ENCODE measurements around the gene FGF14. TPM values are rescaled to one million over a fixed set of nuclear protein-coding genes. Genes with fewer than 3 reads are reported as not detected.

The FGF14 gene
- total RNA-seq, 1 experiment from 2014 or later, result not detected

GRCh38 chr13:101916775-101917474 lies 484.9 kb downstream of the FGF14 start:
- Histone ChIP-seq H3K36me3 (ENCODE audit: low read depth, low read length) (no peaks in the 10 kb centered on the region), H3F3A (ENCODE audit: low read length, unreplicated experiment) (no peaks in the 10 kb centered on the region), H2AFZ (ENCODE audit: low read length) (no peak overlapping the region), H3K9me3 (ENCODE audit: low read length) (no peaks in the 10 kb centered on the region), H3K9ac (ENCODE audit: low read length) (no peak overlapping the region), H3K9me2 (replicated peaks; ENCODE audit: low read length) (no peaks in the 10 kb centered on the region), H3K4me2 (ENCODE audit: low read length) (no peak overlapping the region), H3K27ac (ENCODE audit: low read length) (no peak overlapping the region), H4K20me1 (ENCODE audit: low read length) (no peaks in the 10 kb centered on the region), H3K4me3 (ENCODE audit: low read length) (no peak overlapping the region), H3K27me3 (ENCODE audit: low read length) (peaks cover 65% of the 10 kb centered on the region), H3K79me2 (ENCODE audit: low read length) (no peaks in the 10 kb centered on the region), H3K4me1 (ENCODE audit: insufficient read depth, low read length) (no peaks in the 10 kb centered on the region)
- ChIA-PET POLR2A (ENCODE audit: unreplicated experiment) (no interaction called here), CTCF (no interaction called here)
- intact Hi-C loops (cut with micrococcal nuclease), result no loop called here
- no peak for ATAC-seq
- DNase-seq, result no peak
- BruUV-seq (replicated peaks), result no TSS peak
- TF ChIP-seq CTCF (conservative IDR thresholded peaks at IDR 0.05; ENCODE audit: low read depth, low read length) (no peak), EZH2phosphoT487 (IDR thresholded peaks at IDR 0.05; ENCODE audit: borderline replicate concordance, low read length) (no peak), EZH2 (IDR thresholded peaks at IDR 0.05; ENCODE audit: low read length, unreplicated experiment) (no peak)

DNA sequence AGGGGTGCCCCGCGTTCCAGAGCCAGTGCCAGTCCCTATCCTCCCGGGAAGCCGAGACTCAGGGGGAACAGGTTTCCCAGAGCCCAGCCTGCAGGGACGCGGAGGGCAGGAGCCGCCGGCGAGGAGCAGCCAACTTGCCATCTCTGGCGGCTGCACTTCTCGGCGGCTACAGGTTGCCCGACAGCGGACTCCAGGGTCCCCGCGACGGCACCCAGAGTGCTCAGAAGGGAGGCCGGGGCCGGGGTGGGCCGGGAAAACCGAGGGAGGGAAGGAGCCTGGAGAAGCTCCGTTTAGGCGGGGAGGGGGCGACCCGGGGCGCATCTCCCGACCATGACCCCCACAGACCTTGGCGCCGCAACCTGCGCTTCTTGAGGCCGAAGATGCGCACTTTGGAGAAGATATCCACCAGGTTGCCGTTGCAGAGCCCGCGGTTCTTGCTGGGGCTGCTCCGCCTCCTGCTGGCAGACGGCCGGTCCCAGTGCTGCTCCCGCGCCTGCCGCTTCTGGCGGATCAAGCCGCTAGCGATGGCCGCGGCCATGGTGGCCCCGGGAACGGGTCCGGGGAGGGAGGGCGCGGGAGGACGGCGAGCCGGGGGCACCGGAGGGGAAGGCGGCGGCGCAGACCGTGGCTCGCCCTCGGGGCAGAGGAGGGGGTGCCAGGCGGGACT lies 485.6 kb downstream of the FGF14 start:
- H3K36me3 ChIP-seq (ENCODE audit: low read depth, low read length), result no peaks in the 10 kb centered on the region
- no peaks in the 10 kb centered on the region for H4K20me1 ChIP-seq (ENCODE audit: low read length)
- TF ChIP-seq EZH2 (IDR thresholded peaks at IDR 0.05; ENCODE audit: low read length, unreplicated experiment) (no peak), EZH2phosphoT487 (IDR thresholded peaks at IDR 0.05; ENCODE audit: borderline replicate concordance, low read length) (no peak), CTCF (conservative IDR thresholded peaks at IDR 0.05; ENCODE audit: low read depth, low read length) (no peak)
- no peaks in the 10 kb centered on the region for H3K4me1 ChIP-seq (ENCODE audit: insufficient read depth, low read length)
- no peaks in the 10 kb centered on the region for H3F3A ChIP-seq (ENCODE audit: low read length, unreplicated experiment)
- peaks cover 58% of the 10 kb centered on the region for H3K27me3 ChIP-seq (ENCODE audit: low read length)
- POLR2A ChIA-PET (ENCODE audit: unreplicated experiment), result no interaction called here
- no peak overlapping the region for H3K27ac ChIP-seq (ENCODE audit: low read length)
- no peak overlapping the region for H3K9ac ChIP-seq (ENCODE audit: low read length)
- no peak for DNase-seq
- no peak overlapping the region for H2AFZ ChIP-seq (ENCODE audit: low read length)
- no peaks in the 10 kb centered on the region for H3K79me2 ChIP-seq (ENCODE audit: low read length)
- no peak for ATAC-seq
- H3K4me3 ChIP-seq (ENCODE audit: low read length), result no peak overlapping the region
- intact Hi-C loops (cut with micrococcal nuclease), result no loop called here
- CTCF ChIA-PET, result no interaction called here
- no peaks in the 10 kb centered on the region for H3K9me3 ChIP-seq (ENCODE audit: low read length)
- H3K4me2 ChIP-seq (ENCODE audit: low read length), result no peak overlapping the region
- H3K9me2 ChIP-seq (replicated peaks; ENCODE audit: low read length), result no peaks in the 10 kb centered on the region
- no TSS peak for BruUV-seq (replicated peaks)

GRCh38 chr13:101915755-101916107 lies 486.1 kb downstream of the FGF14 start:
- H2AFZ ChIP-seq (ENCODE audit: low read length), result no peak overlapping the region
- H3K4me3 ChIP-seq (ENCODE audit: low read length), result no peak overlapping the region
- peaks cover 56% of the 10 kb centered on the region for H3K27me3 ChIP-seq (ENCODE audit: low read length)
- ChIA-PET CTCF (no interaction called here), POLR2A (ENCODE audit: unreplicated experiment) (no interaction called here)
- no peak for DNase-seq
- no TSS peak for BruUV-seq (replicated peaks)
- no peak overlapping the region for H3K9ac ChIP-seq (ENCODE audit: low read length)
- no peaks in the 10 kb centered on the region for H3F3A ChIP-seq (ENCODE audit: low read length, unreplicated experiment)
- H3K4me2 ChIP-seq (ENCODE audit: low read length), result no peak overlapping the region
- intact Hi-C loops (cut with micrococcal nuclease), result no loop called here
- TF ChIP-seq EZH2 (IDR thresholded peaks at IDR 0.05; ENCODE audit: low read length, unreplicated experiment), result no peak
- TF ChIP-seq EZH2phosphoT487 (IDR thresholded peaks at IDR 0.05; ENCODE audit: borderline replicate concordance, low read length), result no peak
- TF ChIP-seq CTCF (conservative IDR thresholded peaks at IDR 0.05; ENCODE audit: low read depth, low read length), result no peak
- H4K20me1 ChIP-seq (ENCODE audit: low read length), result no peaks in the 10 kb centered on the region
- H3K9me3 ChIP-seq (ENCODE audit: low read length), result no peaks in the 10 kb centered on the region
- H3K27ac ChIP-seq (ENCODE audit: low read length), result no peak overlapping the region
- H3K79me2 ChIP-seq (ENCODE audit: low read length), result no peaks in the 10 kb centered on the region
- no peaks in the 10 kb centered on the region for H3K36me3 ChIP-seq (ENCODE audit: low read depth, low read length)
- no peak for ATAC-seq
- no peaks in the 10 kb centered on the region for H3K4me1 ChIP-seq (ENCODE audit: insufficient read depth, low read length)
- H3K9me2 ChIP-seq (replicated peaks; ENCODE audit: low read length), result no peaks in the 10 kb centered on the region

All from PC-3 (cell line).